ENCODE results near the gene NUDT12. TPM values are rescaled to one million over a fixed set of nuclear protein-coding genes. Genes with fewer than 3 reads are reported as not detected.

The NUDT12 gene
- total RNA-seq, 2 experiments from 2014 or later: 2.7 to 3.0 TPM

DNA sequence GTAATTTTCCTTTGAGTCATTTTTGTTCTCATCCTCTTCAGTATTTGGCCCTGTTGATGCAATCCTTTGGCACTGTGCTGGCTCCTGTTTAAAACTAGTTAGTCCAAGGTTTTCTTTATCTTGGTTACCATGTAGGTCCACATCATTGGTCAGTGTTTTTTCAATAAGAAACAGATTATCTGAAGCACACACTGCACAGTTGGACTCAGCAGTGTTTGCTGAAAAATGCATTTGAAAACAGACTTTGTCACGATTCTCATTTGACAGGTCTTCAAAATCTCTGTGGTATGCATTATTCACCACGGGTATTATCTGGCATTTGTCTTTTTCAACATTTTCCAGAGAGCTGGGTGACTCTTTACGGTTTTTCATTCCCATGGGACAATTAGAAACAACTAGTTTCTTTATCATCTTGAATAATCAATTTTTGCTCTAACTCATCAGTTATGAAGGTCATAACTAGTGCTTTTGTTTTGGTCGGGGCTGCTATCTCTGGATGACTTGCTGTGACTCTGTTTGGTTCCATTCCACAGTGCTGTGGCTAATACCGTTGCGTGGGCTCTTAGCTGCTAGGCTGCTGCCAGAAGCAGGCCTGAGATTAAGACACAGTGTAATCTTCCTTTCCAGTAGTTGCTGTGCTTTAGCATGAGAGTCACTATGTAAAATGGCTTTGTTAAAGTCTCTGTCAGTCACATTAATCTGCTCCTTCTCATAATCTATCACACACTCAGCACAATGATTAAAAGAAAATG lies 36.2 kb downstream of the NUDT12 start:
- Mint-ChIP-seq H3K4me1 (ENCODE audit: low read depth) (no peaks in the 10 kb centered on the region), H3K9me3 (no peaks in the 10 kb centered on the region), H3K4me3 (no peak overlapping the region), H3K27me3 (no peaks in the 10 kb centered on the region), H3K36me3 (ENCODE audit: low read depth) (no peaks in the 10 kb centered on the region), H3K27ac (no peak overlapping the region)
- TF ChIP-seq, protein P1, sequence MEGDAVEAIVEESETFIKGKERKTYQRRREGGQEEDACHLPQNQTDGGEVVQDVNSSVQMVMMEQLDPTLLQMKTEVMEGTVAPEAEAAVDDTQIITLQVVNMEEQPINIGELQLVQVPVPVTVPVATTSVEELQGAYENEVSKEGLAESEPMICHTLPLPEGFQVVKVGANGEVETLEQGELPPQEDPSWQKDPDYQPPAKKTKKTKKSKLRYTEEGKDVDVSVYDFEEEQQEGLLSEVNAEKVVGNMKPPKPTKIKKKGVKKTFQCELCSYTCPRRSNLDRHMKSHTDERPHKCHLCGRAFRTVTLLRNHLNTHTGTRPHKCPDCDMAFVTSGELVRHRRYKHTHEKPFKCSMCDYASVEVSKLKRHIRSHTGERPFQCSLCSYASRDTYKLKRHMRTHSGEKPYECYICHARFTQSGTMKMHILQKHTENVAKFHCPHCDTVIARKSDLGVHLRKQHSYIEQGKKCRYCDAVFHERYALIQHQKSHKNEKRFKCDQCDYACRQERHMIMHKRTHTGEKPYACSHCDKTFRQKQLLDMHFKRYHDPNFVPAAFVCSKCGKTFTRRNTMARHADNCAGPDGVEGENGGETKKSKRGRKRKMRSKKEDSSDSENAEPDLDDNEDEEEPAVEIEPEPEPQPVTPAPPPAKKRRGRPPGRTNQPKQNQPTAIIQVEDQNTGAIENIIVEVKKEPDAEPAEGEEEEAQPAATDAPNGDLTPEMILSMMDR (IDR thresholded peaks at IDR 0.05): no peak
- DNase-seq (no peak), ATAC-seq (no peak)
- ChIA-PET POLR2A (no interaction called here), CTCF (interaction anchor here (1.3 kb wide), 1 partner anchor 9 kb away, joined by 3 read pairs; no protein-coding TSS in a partner anchor)
- intact Hi-C loops (cut with micrococcal nuclease): no loop called here

DNA sequence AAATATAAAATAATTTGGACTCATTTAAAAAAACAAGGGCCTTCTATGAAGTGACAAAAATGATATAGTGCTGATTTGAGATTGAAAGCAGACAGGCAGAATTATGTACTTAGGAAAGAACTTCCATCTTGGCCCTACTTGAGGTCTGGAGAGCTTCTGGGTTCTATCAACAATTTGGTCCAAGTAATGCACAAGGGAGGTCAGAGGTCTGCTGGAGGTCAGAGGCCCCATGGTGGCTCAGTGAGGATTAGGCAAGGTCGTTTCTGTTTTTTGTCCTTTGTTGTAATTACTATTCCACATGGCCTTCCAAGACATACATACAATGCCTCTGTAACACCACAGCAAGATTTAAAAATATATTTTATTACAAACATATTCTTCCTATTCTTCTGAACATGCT lies 37.2 kb downstream of the NUDT12 start:
- ATAC-seq (no peak), DNase-seq (no peak)
- ChIA-PET POLR2A (no interaction called here), CTCF (interaction anchor here (0.6 kb wide), 1 partner anchor 128 kb away, joined by 3 read pairs; no protein-coding TSS in a partner anchor)
- Mint-ChIP-seq H3K27ac (no peak overlapping the region), H3K27me3 (no peaks in the 10 kb centered on the region), H3K4me1 (ENCODE audit: low read depth) (no peaks in the 10 kb centered on the region), H3K4me3 (no peak overlapping the region), H3K9me3 (no peaks in the 10 kb centered on the region), H3K36me3 (ENCODE audit: low read depth) (no peaks in the 10 kb centered on the region)
- TF ChIP-seq, protein P1 (IDR thresholded peaks at IDR 0.05): no peak
- intact Hi-C loops (cut with micrococcal nuclease): no loop called here

DNA sequence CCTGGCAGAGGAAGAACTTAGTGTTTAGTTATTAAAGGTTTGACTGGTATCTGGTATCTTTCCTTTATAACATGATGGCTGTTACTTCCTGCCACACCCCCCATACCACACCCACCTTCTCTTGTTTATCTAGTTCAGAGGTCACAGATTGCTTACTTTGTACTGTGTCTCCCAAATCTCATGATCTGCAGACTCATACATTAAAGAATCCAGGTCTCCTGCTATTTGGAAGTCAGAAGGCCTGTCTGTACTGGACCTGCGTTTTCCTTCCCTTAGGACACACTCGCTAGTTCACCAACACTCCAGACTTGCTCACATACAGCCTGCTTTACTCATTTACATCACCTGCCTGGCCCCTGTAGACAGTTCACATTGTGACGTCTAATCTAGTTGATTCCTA lies 39.3 kb downstream of the NUDT12 start:
- DNase-seq (no peak), ATAC-seq (no peak)
- Mint-ChIP-seq H3K4me3 (no peak overlapping the region), H3K36me3 (ENCODE audit: low read depth) (no peaks in the 10 kb centered on the region), H3K27me3 (peaks cover 4% of the 10 kb centered on the region), H3K9me3 (no peaks in the 10 kb centered on the region), H3K27ac (no peak overlapping the region), H3K4me1 (ENCODE audit: low read depth) (no peaks in the 10 kb centered on the region)
- TF ChIP-seq, protein P1 (IDR thresholded peaks at IDR 0.05): no peak
- intact Hi-C loops (cut with micrococcal nuclease): no loop called here
- CTCF ChIA-PET: no interaction called here
- POLR2A ChIA-PET: no interaction called here

DNA sequence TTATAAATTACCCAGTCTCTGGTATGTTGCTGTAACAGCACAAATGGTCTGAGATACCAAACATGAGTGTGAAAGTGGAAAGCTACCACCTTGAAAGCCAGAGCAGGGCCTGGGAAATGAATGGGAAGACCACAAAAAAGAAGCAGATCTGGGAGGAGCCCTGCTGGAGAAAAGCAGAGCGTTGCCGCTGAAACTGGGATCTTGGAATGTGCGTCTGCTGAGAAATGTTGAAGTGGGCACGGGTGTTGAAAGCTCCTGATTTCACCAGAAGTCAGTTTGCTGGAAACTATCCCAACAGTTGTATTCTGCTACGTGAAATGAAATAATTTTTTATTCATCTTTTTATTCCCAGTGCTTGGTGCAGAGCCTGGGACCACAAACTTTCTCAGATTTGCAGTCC lies 40.0 kb downstream of the NUDT12 start:
- CTCF ChIA-PET: no interaction called here
- no peak for DNase-seq
- intact Hi-C loops (cut with micrococcal nuclease): no loop called here
- TF ChIP-seq, protein P1 (IDR thresholded peaks at IDR 0.05): no peak
- no peak overlapping the region for H3K4me3 Mint-ChIP-seq
- H3K36me3 Mint-ChIP-seq (ENCODE audit: low read depth): no peaks in the 10 kb centered on the region
- POLR2A ChIA-PET: no interaction called here
- peaks cover 4% of the 10 kb centered on the region for H3K27me3 Mint-ChIP-seq
- no peak overlapping the region for H3K27ac Mint-ChIP-seq
- no peak for ATAC-seq
- H3K4me1 Mint-ChIP-seq (ENCODE audit: low read depth): no peaks in the 10 kb centered on the region
- H3K9me3 Mint-ChIP-seq: no peaks in the 10 kb centered on the region

DNA sequence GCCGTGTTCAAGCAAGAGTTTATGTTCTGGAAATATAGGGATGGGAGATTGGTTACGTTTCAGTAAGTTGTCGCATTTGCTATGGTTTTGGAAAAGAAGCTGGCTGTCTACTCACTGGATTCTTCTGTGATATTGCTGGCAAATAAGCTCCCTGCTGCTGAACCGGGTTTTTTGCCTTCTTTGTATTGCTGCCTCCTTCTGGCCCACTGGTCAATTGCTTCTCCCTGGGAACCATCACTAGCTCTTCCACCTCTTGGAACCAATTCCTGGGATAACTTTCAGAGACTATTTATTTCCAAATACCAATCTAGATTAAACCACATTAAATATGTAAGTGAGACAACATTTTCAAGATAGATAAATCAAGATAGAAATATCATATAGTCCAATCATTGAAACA lies 43.0 kb downstream of the NUDT12 start:
- no peak for DNase-seq
- CTCF ChIA-PET: no interaction called here
- Mint-ChIP-seq H3K27me3 (peaks cover 4% of the 10 kb centered on the region), H3K4me3 (no peak overlapping the region), H3K36me3 (ENCODE audit: low read depth) (no peaks in the 10 kb centered on the region), H3K27ac (no peak overlapping the region), H3K4me1 (ENCODE audit: low read depth) (no peaks in the 10 kb centered on the region), H3K9me3 (no peaks in the 10 kb centered on the region)
- TF ChIP-seq, protein P1 (IDR thresholded peaks at IDR 0.05): no peak
- ATAC-seq: no peak
- POLR2A ChIA-PET: no interaction called here
- intact Hi-C loops (cut with micrococcal nuclease): no loop called here
